Measurements from ENCODE around the gene NAV1. TPM values are rescaled to one million over a fixed set of nuclear protein-coding genes. Genes with fewer than 3 reads are reported as not detected.

Gene NAV1
- total RNA-seq, 1 donor from 2014 or later, result 34.1 TPM

DNA sequence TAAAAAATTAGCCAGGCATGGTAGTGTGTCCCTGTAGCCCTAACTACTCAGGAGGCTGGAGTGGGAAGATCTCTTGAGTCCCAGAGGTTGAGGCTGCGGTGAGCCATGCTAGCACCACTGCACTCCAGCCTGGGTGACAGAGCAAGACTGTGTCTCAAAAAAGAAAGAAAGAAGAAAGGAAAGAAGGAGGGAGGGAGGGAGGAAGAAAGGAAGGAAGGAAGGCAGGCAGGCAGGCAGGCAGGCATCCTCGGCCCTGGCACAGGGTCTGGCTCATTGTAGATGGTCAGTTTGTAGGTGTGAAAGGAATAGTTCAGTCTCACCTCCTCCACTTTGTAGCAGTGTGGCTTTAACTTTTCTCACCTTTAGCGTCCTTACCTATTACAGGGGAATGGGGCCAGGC lies 25.0 kb downstream of the NAV1 start:
- peaks cover 14% of the 10 kb centered on the region for H3K4me1 ChIP-seq
- TF ChIP-seq CTCF (IDR thresholded peaks at IDR 0.05), result no peak
- no peaks in the 10 kb centered on the region for H3K27me3 ChIP-seq
- no peak overlapping the region for H3K27ac ChIP-seq
- H3K36me3 ChIP-seq, result no peaks in the 10 kb centered on the region
- ATAC-seq (no peak), DNase-seq (no peak)
- no peaks in the 10 kb centered on the region for H3K9me3 ChIP-seq
- H3K4me3 ChIP-seq, result no peak overlapping the region
- intact Hi-C loops (cut with DNase I), result no loop called here

- Histone ChIP-seq H3K4me3 (no peak overlapping the region), H3K9me3 (no peaks in the 10 kb centered on the region), H3K36me3 (no peaks in the 10 kb centered on the region), H3K27me3 (no peaks in the 10 kb centered on the region), H3K27ac (no peak overlapping the region), H3K4me1 (peaks cover 16% of the 10 kb centered on the region)
- intact Hi-C loops (cut with DNase I), result no loop called here
- no peak for TF ChIP-seq CTCF (IDR thresholded peaks at IDR 0.05)
- ATAC-seq (no peak), DNase-seq (no peak)
Measured at GRCh38 chr1:201565024-201565730, 26.2 kb downstream of the NAV1 start.

DNA sequence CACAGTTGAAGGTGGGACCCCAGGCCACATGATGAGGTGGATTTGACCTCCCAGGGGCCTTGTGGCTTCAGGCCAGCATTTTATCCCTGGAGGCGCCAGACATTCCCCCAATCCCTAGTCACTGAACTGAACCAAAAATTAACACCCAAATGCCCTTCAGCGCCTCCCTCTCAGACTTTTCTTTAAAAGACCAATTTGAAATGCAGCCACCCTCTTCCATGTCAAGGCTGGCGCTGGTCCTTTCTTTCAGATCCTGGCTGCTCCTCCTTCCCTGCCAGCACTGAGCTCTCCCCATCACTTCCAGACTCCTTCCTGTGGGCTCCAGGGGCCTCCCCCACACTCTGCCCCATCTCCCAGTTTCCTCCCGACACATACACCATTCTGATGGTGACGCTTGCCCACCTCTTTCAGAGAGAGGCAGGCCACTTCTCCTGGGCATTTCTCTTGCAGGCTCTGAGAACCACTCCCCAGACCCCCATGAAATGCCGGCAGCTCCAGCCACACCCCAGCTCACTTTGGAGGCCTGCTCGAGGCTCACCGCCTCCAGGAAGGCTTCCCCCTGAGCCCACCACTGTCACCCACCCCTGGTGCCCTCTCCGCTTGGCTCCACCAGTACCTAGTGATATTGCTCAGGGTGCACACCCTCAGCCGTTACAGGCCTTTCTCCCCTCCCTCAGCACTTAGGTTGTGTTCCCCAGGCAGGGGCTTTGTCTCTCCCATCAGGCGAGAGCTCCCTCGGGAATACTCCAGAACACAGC lies 27.0 kb downstream of the NAV1 start:
- intact Hi-C loops (cut with DNase I), result no loop called here
- H3K27me3 ChIP-seq, result no peaks in the 10 kb centered on the region
- no peak overlapping the region for H3K27ac ChIP-seq
- no peak for ATAC-seq
- no peak for TF ChIP-seq CTCF (IDR thresholded peaks at IDR 0.05)
- no peaks in the 10 kb centered on the region for H3K9me3 ChIP-seq
- H3K4me1 ChIP-seq, result peaks cover 18% of the 10 kb centered on the region
- H3K36me3 ChIP-seq, result no peaks in the 10 kb centered on the region
- no peak overlapping the region for H3K4me3 ChIP-seq
- DNase-seq, result no peak

- DNase-seq, result no peak
- no peaks in the 10 kb centered on the region for H3K36me3 ChIP-seq
- H3K4me1 ChIP-seq, result peaks cover 22% of the 10 kb centered on the region
- no peaks in the 10 kb centered on the region for H3K9me3 ChIP-seq
- no peak for ATAC-seq
- H3K4me3 ChIP-seq, result no peak overlapping the region
- no peak overlapping the region for H3K27ac ChIP-seq
- intact Hi-C loops (cut with DNase I), result no loop called here
- no peaks in the 10 kb centered on the region for H3K27me3 ChIP-seq
- no peak for TF ChIP-seq CTCF (IDR thresholded peaks at IDR 0.05)
Measured at GRCh38 chr1:201566529-201566823, 27.5 kb downstream of the NAV1 start.

- no peak for ATAC-seq
- H3K9me3 ChIP-seq, result no peaks in the 10 kb centered on the region
- no peaks in the 10 kb centered on the region for H3K36me3 ChIP-seq
- H3K27ac ChIP-seq, result no peak overlapping the region
- no peak for TF ChIP-seq CTCF (IDR thresholded peaks at IDR 0.05)
- no peak overlapping the region for H3K4me3 ChIP-seq
- DNase-seq, result no peak
- peaks cover 22% of the 10 kb centered on the region for H3K4me1 ChIP-seq
- no peaks in the 10 kb centered on the region for H3K27me3 ChIP-seq
- intact Hi-C loops (cut with DNase I), result no loop called here
Measured at GRCh38 chr1:201566933-201567801, 28.2 kb downstream of the NAV1 start.

All from upper lobe of right lung (tissue), 1 donor.